Measurements from ENCODE around the gene TNFSF18. TPM values are rescaled to one million over a fixed set of nuclear protein-coding genes. Genes with fewer than 3 reads are reported as not detected.

The TNFSF18 gene
- total and polyA plus RNA-seq, 4 donors, result 0.04 to 1.2 (median 0.06) TPM; not detected in 1

DNA sequence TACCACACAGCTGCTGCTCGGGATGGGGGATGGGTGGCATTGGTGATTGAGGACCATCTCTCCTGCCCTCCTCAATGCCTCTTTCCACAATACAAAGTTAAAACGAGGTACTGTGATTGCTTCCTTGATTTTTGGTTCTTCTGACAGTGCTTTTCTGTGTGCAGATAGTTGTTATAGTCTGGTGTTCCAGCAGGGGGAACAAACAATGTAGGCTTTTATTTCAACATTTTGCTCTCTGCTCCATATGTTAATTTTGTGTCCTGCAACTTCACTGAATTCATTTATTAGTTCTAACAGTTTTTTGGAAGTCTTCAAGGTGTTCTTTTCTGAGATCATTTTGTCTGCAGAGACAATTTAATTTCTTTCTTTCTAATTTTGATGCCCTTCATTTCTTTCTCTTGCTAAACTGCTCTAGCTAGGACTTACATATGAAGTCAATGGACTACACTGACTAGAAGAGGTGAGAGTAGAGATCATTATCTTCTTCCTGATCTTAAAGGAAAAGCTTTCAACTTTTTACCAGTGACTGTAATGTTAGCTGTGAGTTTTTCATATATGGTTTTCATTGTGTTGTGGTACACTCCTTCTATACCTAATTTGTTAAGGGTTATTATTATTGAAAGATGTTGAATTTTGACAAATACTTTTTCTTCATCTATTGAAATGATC lies 45.4 kb downstream of the TNFSF18 start:
- Histone ChIP-seq H3K4me3 (no peak overlapping the region), H3K9me3 (ENCODE audit: control insufficient read depth in 4 of 4, insufficient read depth in 3 of 4, low read length in 3 of 4) (no peaks in the 10 kb centered on the region), H3K36me3 (ENCODE audit: control insufficient read depth in 4 of 4, insufficient read depth in 4 of 4, low read length in 4 of 4) (no peaks in the 10 kb centered on the region), H3K27ac (ENCODE audit: low read depth in 1 of 2, low read length in 1 of 2) (no peak overlapping the region), H3K9ac (ENCODE audit: insufficient read depth in 1 of 2, low read length in 2 of 2) (no peak overlapping the region), H3K27me3 (ENCODE audit: control insufficient read depth in 3 of 3, insufficient read depth in 3 of 3, low read length in 2 of 3) (no peaks in the 10 kb centered on the region), H3K4me1 (ENCODE audit: control insufficient read depth in 5 of 5, insufficient read depth in 5 of 5, low read length in 5 of 5) (no peaks in the 10 kb centered on the region)
- no peak for ATAC-seq (ENCODE audit: insufficient read depth, low FRiP score)
- DNase-seq, result no peak
- 59 to 64% methylated on average over 2 of the region's 2 CpGs for WGBS, 2 donors
- TF ChIP-seq, protein P1, sequence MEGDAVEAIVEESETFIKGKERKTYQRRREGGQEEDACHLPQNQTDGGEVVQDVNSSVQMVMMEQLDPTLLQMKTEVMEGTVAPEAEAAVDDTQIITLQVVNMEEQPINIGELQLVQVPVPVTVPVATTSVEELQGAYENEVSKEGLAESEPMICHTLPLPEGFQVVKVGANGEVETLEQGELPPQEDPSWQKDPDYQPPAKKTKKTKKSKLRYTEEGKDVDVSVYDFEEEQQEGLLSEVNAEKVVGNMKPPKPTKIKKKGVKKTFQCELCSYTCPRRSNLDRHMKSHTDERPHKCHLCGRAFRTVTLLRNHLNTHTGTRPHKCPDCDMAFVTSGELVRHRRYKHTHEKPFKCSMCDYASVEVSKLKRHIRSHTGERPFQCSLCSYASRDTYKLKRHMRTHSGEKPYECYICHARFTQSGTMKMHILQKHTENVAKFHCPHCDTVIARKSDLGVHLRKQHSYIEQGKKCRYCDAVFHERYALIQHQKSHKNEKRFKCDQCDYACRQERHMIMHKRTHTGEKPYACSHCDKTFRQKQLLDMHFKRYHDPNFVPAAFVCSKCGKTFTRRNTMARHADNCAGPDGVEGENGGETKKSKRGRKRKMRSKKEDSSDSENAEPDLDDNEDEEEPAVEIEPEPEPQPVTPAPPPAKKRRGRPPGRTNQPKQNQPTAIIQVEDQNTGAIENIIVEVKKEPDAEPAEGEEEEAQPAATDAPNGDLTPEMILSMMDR (IDR thresholded peaks at IDR 0.05; ENCODE audit: control extremely low read depth, extremely low read depth), result no peak

DNA sequence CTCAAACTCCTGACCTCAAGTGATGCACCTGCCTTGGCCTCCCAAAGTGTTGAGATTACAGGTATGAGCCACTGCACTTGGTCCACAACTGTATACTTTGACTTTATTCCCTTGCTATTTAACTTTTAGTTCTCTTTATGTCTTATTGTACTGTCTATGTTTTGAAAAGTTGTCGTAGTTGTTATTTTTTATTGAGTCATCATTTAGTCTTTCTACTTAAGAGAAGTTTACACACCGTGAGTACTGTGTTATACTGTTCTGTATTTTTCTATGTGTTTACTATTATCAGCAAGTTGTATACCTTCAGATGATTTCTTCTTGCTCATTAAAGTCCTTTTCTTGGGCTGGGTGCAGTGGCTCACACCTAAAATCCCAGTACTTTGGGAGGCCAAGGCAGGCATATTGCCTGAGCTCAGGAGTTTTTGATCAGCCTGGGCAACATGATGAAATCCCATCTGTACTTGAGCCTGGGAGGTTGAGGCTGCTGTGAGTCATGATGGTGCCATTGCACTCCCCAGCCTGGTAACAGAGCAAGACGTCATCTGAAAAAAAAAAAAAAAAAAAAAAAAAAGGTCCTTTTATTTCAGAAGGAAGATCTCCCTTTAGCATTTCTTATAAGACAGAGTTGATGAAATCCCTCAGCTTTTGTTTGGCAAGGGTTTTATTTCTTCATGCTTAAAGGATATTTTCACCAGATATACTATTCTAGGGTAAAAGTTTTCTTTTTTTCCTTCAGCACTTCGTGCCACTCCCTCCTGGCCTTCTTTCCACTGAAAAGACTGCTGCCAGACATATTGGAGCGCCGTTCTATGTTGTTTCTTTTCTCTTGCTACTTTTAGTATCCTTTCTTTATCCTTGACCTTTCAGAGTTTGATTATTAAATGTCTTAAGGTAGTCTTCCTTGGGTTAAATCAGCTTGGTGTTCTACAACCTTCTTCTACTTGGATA lies 47.6 kb downstream of the TNFSF18 start:
- Histone ChIP-seq H3K9ac (ENCODE audit: insufficient read depth in 1 of 2, low read length in 2 of 2) (no peak overlapping the region), H3K9me3 (ENCODE audit: control insufficient read depth in 4 of 4, insufficient read depth in 3 of 4, low read length in 3 of 4) (no peaks in the 10 kb centered on the region), H3K4me1 (ENCODE audit: control insufficient read depth in 5 of 5, insufficient read depth in 5 of 5, low read length in 5 of 5) (no peaks in the 10 kb centered on the region), H3K27ac (ENCODE audit: low read depth in 1 of 2, low read length in 1 of 2) (no peak overlapping the region), H3K4me3 (no peak overlapping the region), H3K36me3 (ENCODE audit: control insufficient read depth in 4 of 4, insufficient read depth in 4 of 4, low read length in 4 of 4) (no peaks in the 10 kb centered on the region), H3K27me3 (ENCODE audit: control insufficient read depth in 3 of 3, insufficient read depth in 3 of 3, low read length in 2 of 3) (no peaks in the 10 kb centered on the region)
- no peak for ATAC-seq (ENCODE audit: insufficient read depth, low FRiP score)
- no peak for DNase-seq
- WGBS, 2 donors, result 92 to 94% methylated on average over 6 of the region's 6 CpGs
- TF ChIP-seq, protein P1 (IDR thresholded peaks at IDR 0.05; ENCODE audit: control extremely low read depth, extremely low read depth), result no peak

DNA sequence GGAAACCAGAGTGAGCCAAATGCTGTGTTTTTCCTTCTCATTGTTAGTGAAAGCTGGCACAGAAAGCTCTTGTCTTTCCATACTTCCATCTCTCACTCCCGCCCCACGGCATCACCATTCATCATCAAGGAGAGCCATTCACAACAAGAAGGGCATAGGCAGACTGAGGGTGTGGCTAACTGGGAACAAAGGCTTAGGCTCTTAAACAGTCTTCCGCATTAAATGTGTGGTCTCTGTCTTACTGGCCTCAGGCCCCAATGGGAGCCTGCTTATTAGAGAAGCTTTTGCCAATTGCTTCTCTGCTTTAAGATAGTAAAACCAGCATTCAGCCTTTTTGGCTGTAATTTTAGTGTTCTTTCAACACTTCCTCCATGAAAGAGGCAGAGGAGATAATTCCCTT lies 51.4 kb downstream of the TNFSF18 start:
- 51 to 58% methylated on average over 3 of the region's 3 CpGs for WGBS, 2 donors
- Histone ChIP-seq H3K36me3 (ENCODE audit: control insufficient read depth in 4 of 4, insufficient read depth in 4 of 4, low read length in 4 of 4) (no peaks in the 10 kb centered on the region), H3K4me3 (no peak overlapping the region), H3K27ac (ENCODE audit: low read depth in 1 of 2, low read length in 1 of 2) (no peak overlapping the region), H3K9me3 (ENCODE audit: control insufficient read depth in 4 of 4, insufficient read depth in 3 of 4, low read length in 3 of 4) (peaks cover 0 to 5% (median 0%) of the 10 kb centered on the region in 4 donors), H3K4me1 (ENCODE audit: control insufficient read depth in 5 of 5, insufficient read depth in 5 of 5, low read length in 5 of 5) (no peaks in the 10 kb centered on the region), H3K27me3 (ENCODE audit: control insufficient read depth in 3 of 3, insufficient read depth in 3 of 3, low read length in 2 of 3) (no peaks in the 10 kb centered on the region), H3K9ac (ENCODE audit: insufficient read depth in 1 of 2, low read length in 2 of 2) (no peak overlapping the region)
- DNase-seq (no peak), ATAC-seq (ENCODE audit: insufficient read depth, low FRiP score) (no peak)
- TF ChIP-seq, protein P1 (IDR thresholded peaks at IDR 0.05; ENCODE audit: control extremely low read depth, extremely low read depth), result no peak
